ENCODE measurements around the gene TAS2R41.
"Not testable (repeated sequence)": the region's sequence is repeated elsewhere in the genome, so short reads cannot be mapped to it uniquely, and the experiment has no call there.

The TAS2R41 gene

DNA sequence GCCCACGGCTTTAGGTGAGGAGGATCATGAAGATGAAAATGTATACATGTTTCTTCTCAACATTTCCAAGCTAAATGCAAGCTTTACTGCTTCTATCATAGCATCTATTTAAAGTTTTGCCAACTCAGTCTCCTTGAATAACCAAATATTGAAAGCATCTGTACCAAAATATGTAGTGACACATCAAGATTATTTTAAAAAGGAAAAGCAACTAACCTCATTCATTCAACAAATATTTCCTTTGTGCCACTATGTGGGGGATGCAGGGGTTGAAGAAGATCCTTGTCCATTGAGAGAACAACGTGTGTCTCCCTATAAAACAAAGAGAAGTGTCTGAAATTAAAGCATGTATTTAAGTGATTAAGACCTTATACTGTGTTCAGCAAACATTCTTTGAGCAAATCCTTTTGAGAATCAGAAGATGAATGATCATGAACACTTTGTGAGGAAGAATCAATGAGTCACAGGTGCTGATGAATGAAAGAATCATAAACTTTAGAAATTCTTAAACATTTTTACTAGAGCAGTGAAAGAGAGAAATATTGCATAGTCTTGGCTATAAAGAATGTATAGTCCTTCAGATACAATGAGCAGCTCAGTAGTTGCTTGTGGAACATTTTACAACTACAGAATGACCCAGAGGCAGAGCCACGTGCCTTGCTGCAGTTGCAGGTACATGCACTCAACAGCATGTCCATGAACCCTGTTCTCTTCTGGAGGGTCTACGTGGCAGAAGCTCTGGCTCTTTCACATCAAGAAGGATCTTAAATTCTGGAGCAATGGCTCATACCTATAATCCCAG, 20.5 kb upstream of the TAS2R41 start:
- DNase-seq (ENCODE audit: low spot score) = no peak

DNA sequence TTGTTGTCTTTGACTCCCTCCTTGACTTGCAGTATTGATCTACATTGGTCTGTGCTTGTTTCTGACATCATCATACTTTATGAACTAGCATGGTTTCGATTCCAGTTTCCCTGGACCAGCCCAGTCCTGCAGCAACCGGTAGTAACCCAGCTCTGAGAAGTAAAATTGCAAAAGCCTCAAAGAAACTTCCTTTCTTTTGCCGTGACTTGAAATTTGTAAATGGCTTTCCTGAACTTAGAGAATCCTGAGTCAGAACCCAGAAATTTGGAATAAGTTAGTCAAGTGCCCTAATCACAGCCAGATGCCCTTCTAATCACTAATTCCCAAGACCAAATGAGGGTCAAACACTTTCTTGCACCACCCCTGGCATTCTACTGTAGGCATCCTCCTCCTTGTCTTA, 19.4 kb upstream of the TAS2R41 start:
- no peak for DNase-seq (ENCODE audit: low spot score)

DNA sequence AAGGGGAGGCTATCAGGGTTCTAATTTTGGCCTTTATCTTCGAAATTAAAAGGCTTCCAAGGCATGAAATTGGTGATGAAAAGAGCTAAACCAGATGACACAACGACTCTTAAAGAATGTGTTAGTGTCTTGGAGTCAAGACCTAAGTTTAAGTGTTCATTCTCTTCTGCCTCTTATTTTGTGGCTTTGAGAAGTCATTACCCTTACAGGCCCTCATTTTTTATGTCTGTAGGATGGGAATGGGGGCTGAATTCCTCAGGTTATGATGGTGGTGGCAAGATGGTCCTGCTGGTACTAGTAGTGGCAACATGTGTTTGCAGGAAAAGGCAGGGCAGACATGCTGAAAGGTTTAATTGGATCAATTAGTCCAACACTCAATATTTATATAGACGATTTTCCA, 19.0 kb upstream of the TAS2R41 start:
- DNase-seq (ENCODE audit: low spot score) = no peak

DNA sequence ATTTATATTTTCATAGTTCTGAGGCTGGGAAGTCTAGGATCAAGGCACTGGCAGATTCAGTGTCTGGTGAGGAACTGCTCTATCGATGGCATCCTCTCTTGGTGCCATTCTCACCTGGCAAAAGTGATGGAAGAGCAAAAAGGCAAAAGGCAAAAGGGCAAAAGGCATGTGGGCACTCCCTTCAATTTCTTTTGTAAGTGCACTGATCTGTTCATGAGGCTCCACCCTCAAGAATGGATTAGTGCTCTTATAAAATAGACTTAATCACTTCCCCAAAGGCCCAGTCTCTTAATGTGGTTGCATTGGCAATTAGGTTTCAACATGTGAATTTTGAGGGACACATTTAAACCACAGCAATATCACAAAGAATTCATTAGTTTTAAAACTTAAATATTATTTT, 18.3 kb upstream of the TAS2R41 start:
- DNase-seq (ENCODE audit: low spot score) = no peak

DNA sequence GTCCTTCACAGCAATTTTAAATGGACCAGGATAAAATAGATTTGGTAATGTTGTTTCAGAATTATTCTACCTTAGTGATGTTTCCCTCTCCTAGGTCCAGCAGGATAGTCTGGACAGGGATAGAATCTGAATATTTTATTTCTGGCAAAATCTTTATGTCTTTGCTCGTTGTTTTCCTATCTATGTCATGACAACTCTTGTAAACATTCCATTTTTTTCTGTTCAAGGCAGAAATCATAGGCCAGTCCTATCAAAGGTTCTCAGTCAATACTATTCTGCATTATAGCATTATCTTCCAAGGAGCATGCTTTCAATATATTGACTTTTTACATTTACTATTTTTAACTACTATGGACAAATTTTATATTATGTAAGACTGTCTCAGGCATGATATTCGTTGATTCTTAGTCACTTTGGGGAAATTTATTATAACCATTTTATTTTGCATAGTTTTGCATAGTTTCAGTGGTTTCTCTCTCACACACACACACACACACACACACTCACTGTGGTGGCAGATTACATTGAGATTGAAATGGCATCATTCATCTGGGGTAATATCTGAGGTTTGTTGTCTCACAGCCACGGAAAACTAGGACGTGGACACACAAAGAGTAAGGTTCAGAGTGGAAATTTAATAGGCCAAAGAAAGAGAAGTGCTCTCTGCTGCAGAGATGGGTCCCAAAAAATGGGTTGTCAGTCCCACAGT, 17.2 kb upstream of the TAS2R41 start:
- DNase-seq (ENCODE audit: low spot score) = no peak

DNA sequence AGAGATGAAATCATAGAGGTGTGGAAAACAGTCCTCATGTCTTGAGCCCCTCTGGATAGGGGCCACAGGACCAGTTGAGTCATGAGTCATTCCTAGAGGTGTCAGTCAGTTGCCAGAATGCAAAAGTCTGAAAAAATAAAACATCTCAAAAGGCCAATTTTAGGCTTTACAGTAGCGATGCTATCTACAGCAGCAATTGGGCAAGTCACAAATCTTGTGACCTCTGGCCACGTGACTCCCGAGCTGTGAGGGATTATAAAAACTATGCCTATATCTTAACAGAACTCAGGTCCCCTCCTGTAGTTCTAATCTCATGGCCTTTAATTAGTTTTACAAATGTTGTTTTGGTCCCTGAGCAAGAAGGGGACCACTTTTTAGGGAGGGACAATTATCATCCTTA, 15.6 kb upstream of the TAS2R41 start:
- no peak for DNase-seq (ENCODE audit: low spot score)

DNA sequence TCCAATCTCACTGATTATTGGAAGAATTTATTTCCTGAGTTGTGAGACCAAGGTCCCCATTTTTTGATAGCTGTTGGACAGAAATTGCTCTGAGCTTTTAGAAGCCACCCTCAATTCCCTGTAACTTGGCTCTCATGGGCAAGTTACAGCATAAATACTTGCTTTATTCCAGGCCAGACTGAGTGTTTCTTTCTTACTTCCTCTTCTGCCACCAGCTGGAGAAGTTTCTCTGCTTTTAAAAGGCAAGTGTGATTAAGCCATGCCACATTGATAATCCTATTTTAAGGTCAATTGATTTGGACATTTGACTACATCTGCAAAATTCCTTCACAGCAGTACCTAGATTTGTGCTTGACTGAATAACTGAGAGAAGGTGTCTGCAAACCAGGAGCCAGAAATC, 14.1 kb upstream of the TAS2R41 start:
- peak; percentile 15 for DNase-seq (ENCODE audit: low spot score)

DNA sequence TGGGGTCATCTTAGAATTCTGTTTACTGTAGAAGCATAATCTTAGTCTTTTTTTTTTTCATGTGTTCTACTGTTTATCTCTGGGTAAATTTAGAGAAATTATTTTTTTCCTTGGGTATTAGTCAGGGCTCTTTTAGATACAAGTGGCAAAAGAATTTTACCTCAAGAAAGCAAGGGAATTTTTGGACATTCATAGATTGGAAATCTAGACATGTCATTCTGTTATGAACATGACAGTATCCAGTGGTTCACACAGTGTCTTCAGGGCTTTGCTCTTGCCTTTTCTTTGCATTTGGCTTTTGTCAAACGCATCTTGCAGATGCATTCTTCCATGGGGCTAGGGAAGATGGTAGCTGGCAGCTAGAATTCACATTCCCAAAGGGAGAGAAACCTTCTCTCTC, 13.7 kb upstream of the TAS2R41 start:
- no peak for DNase-seq (ENCODE audit: low spot score)

DNA sequence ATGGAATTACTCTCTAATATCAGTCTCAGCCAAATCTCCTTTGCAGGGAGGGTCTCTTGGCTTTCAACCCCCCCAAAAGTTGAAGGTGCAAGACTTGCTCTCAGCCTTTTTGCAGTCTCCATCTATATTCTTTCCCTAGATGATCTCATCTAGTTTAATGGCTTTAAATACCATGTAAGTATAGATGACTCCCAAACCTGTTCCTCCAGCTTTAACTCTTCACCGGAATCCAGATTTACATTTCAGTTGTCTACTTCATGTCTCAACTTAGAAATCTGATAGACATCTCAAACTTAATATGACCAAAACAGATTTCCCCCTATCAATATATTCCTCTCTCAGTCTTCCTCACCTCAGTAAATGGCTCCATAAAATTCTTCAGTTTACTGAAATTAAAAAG, 9.9 kb upstream of the TAS2R41 start:
- no peak for DNase-seq (ENCODE audit: low spot score)

DNA sequence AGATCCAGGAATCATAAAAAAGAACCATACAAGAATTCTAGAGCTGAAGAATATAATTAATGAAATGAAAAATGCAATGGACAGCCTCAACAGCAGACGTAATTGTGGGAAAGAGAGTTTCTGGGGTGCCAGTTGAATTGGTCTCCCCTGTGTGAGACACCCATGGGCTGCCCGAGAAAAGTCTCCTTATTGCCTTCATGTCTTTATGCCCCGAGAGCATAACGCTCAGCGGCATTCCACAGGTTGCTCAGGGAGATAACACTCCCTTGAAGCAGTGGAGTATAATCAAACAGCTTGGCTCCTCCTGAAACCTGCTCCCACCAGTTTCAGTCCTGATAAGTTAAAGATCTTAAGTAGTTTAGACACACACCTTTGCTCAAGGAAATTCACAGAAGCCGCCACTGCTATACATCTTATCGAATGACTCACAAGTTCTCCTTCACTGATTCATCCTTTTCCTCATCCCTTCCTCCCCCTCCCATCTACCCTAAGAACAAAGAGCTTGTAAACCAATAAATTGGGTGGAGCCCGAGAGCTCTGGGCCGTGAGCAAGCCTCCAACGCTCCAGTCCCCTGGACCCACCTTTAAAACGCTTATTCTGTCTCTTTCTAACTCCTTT, 5.5 kb upstream of the TAS2R41 start:
- not testable (repeated sequence) for DNase-seq (ENCODE audit: low spot score)

DNA sequence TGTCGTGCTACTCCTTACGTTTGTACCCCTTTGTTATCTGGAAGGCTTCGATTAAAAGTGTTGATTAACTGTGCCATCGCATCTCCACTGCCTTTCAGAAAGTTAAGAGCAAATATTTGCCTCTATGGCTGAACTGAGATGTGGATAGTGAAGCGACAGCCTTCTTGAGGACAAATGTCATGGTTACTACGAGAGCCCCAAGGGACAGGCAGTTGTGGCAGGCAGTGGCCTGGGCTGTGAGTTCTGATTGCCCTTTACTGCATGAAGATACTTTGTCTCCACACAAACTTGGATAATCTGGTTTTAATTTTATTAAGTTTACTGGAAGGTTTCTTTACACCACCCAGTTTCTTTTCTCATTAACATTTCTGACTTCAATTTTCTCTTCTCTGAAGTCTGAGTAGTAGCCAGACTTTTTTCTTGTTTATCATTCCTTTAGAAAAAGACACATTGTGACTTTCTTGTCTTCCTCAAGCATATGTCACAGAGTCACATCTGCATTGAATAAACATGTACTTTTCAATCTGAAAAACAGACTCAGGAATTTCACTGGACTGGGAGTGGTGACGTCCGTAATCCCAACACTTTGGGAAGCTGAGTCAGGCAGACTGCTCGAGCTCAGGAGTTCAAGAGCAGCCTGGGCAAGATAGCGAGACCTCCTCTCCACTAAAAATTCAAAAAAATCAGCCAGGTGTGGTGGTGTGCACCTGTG, 1.5 kb downstream of the TAS2R41 start:
- no peak for DNase-seq (ENCODE audit: low spot score)

DNA sequence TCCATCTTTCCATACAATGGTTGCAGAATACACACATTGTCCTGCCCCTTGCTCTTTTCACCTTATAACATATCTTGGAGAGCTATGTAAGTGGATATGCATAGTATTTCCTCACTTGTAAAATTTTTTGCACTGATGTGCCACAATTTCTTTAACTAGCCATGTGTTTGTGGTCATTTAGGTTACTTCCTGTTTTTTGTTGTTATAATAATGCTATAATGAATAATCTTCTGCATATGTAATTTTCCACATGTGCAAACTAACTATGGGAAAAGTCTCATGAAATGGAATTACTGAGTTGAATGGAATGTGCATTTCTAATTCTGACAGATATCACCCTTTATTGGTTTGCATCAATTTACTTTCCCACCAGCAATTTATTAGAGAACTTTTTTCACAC, 2.8 kb downstream of the TAS2R41 start:
- no peak for DNase-seq (ENCODE audit: low spot score)

DNA sequence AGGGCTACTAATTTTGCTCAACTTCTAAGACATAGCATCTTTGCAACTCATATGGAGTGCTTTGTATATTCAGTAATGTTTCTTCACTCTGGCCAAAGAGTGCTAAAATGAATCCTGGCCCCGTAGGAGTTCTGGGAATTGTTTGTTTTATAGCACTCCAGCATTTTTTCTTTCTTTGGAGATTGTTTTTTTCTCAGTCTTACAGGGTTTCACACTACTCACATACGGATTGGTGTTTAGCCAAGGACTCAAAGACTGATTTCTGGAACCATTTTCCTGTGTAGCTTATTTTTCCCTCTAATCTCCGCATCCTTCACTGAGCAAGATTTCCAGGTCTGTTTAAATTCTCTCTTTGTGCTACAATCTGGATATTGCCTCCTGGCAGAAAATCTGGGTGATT, 6.4 kb downstream of the TAS2R41 start:
- DNase-seq (ENCODE audit: low spot score) = no peak

DNA sequence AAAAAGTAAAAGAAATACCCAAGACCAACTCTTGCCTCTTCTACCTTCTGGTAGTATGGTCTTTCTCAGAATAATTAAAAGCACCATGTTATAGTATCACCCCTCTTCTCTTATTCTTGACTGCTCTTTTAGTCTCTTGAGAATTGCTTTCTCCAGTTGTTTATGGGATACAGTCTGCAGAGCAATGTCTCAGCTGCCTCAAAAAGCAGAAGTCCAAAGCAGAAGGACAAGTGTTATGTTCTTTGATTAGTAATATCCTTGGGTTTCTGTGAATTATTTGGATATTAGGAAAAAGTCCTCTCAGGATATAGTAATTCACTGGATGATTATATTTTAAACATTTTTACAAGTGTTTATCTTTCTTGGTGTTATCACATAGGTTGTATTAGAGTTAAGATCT, 7.4 kb downstream of the TAS2R41 start:
- no peak for DNase-seq (ENCODE audit: low spot score)

DNA sequence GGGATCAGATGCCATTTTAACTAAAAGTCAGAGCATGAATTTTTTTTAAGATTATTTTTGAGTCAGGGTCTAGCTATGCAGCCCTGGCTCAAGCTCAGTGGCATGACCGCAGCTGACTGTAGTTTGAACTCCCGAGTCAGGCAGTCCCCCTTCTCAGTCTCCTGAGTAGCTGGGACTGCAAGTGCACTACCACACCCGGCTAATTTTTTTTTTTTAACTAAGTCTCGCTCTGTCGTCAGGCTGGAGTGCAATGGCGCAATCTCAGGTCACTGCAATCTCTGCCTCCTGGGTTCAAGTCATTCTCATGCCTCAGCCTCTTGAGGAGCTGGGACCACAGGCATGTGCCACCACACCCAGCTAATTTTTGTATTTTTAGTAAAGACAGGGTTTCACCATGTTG, 7.8 kb downstream of the TAS2R41 start:
- DNase-seq (ENCODE audit: low spot score) = no peak

DNA sequence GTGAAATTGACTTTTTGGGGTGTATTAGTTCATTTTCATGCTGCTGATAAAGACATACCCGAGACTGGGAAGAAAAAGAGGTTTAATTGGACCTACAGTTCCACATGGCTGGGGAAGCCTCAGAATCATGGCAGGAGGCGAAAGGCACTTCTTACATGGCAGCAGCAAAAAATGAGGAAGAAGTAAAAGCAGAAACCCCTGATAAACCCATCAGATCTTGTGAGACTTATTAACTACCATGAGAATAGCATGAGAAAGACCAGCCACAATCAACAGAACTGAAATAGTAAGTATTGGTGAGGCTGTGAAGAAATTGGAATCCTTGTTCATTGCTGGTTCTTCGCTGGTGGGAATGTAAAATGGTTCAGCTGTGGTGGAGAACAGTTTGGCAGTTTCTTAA, 8.6 kb downstream of the TAS2R41 start:
- DNase-seq (ENCODE audit: low spot score) = not testable (repeated sequence)

DNA sequence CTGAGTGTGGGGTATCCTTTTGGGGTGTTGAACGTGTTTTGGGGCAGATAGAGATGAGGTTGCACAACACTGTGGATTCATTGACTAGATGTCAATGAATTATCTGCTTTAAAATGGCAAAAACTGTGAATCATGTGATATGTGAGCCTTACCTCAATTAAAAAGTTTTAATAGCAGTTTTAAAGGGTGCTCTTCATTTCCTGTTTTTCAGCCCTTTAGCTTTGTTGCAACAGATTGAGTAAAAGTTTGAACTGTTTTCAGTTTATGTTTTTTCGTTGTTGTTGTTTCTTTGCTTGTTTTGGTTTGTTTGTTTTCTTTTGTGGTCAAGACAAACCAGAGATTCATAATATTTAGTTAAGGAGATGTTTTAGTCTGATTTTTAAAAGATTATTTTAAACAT, 9.4 kb downstream of the TAS2R41 start:
- DNase-seq (ENCODE audit: low spot score) = no peak

DNA sequence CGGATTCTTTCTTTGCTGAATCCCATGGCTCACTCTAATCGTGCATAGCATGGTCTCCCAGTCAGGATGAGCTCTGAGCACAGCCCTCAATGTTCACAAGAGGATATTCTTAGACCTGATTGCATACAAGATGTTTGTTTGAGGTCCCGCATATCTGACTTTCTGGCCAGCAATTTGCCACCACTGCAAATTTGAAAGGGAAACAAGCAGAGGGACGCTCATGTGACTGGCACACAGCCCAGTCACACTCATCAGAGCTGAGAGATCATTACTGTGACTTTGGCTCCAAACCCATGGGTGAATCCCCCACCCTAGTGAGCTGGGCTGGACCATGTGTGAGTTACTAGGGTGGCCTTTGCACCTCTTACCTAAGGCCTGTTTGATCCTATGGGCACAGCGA, 9.9 kb downstream of the TAS2R41 start:
- DNase-seq (ENCODE audit: low spot score) = peak; percentile 13

DNA sequence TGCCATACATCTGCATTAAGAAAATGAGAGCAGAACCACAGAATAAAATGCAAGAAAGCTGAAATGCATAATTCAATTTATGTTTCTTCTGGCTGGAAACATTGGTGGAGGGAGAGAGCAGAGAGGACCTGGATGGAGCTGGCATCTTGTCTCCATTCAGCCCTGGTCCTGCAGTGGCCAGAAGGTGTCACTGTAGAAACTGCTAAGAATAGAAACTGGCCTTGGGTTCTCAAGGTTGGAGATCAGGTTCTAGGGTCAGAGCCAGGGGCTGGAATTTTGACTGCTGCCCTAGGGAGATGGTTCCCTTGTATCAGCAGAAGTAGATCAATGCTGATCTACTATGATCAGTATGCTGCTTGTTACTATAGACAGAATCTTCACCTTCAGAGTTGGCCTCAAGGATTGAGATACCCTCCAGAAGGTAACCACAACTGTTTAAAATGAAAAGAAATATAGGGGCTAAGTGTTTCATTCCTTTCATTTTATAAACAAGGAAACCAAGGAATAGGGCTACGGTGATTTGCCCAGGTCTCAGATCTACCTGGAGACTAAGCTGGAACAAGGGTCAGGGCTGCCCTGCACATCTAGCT, 13.1 kb downstream of the TAS2R41 start:
- no peak for DNase-seq (ENCODE audit: low spot score)

DNA sequence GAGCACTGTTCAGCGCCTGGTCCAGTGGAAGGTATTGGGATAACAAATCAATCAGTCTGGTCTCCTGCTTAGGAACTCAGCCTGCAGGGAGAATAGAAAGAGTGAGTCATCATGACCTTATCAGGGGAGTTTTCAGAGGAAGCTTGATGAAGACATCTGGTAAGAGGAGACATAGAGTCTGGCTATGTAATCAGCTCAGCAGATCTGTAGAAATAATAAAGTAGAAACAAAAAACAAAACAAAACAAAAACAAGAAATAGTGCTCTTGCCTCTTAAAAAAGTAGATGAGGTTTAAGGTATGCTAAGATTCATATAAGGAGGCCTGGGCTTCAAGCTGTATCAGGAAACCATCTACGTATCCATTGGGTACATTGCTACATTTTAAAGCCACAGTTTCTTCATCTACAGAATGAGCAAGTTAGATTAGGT, 14.4 kb downstream of the TAS2R41 start:
- DNase-seq (ENCODE audit: low spot score) = no peak

DNA sequence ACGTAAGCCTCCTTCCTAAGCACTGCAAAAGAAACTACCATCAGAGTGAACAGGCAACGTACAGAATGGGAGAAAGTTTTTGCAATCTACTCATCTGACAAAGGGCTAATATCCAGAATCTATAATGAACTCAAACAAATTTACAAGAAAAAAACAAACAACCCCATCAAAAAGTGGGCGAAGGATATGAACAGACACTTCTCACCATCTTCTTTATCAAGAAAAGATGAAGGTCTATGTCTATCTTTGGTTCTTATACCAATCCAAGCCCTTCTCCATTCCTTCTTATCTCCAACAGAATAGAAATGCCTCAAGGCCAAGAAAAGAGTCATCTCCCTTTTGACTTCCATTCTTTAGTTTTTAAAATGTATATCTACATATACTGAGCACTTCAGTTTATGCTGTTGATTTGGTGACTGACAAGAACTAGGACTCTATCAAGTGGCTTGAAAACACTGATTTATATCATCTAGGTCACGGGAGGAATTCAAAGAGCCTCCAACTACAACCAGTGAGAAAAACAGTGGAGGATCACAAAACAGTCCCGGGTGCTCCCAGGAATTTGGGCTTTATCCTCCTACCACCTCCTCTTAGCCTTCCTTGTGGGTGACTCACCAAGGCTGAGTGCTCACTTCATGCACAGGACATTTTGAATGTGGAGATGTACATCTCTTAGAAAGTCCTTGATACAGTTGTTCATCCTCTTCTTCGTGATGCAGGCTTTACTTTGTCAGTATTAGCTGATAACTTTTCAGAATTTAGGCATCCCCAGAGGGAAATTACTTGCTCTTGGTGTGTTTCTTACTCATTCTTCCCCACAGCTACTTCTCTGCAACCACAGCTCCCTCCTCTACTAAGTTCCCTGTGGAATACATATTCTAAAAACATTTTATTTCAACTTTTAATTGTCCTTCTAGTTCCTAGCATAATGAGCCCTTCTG, 15.4 kb downstream of the TAS2R41 start:
- DNase-seq (ENCODE audit: low spot score) = no peak

Measured in Ammon's horn (tissue), 1 donor.